Activated CD4-positive, alpha-beta T cell treated with anti-CD3 and anti-CD28 coated beads for 36 hours (primary cell): Measurements from ENCODE around the gene KCP. TPM values are rescaled to one million over a fixed set of nuclear protein-coding genes. Genes with fewer than 3 reads are reported as not detected.

Experiments
- ATAC-seq: fragments of 200-7000 bp; cut with Tn5 transposase; one replicate; pipeline ENCODE4 v1.10.0; 2021; ENCODE audit warnings: mild to moderate bottlenecking, moderate library complexity
- CTCF ChIA-PET: fragments of 350-600 bp; sonication (Branson Sonifier 250); formaldehyde crosslinking; loops from one replicate; lab custom pipeline; 2021; ENCODE audit warnings: antibody characterized with exemption; lab: Charles Lee
- POLR2A ChIA-PET: fragments of 350-600 bp; sonication (Branson Sonifier 250); formaldehyde crosslinking; loops from one replicate; lab custom pipeline; 2021; ENCODE audit warnings: antibody characterized with exemption, inconsistent platforms; lab: Charles Lee
- DNase-seq: peaks from one replicate; pipeline ENCODE4 v3.0.0-alpha.2; 2020
- H3K27ac Mint-ChIP-seq: one replicate; pipeline ENCODE4 v1.8.0; 2021; ENCODE audit warnings: mixed read lengths
- H3K27me3 Mint-ChIP-seq: one replicate; pipeline ENCODE4 v1.8.0; 2021; ENCODE audit warnings: mixed read lengths
- H3K36me3 Mint-ChIP-seq: one replicate; pipeline ENCODE4 v1.8.0; 2021; ENCODE audit warnings: low read depth, mixed read lengths
- H3K4me1 Mint-ChIP-seq: one replicate; pipeline ENCODE4 v1.8.0; 2021; ENCODE audit warnings: mixed read lengths
- H3K4me3 Mint-ChIP-seq: one replicate; pipeline ENCODE4 v1.8.0; 2021; ENCODE audit warnings: mild to moderate bottlenecking, moderate library complexity, mixed read lengths
- H3K9me3 Mint-ChIP-seq: one replicate; pipeline ENCODE4 v1.8.0; 2021; ENCODE audit warnings: low read depth, mixed read lengths
- intact Hi-C, 2 experiments: fragments of 100-400 bp; cut with DNase I in 1 of 2; cut with micrococcal nuclease in 1 of 2; formaldehyde crosslinking; loops; one replicate each; pipeline versions ENCODE4 v1.14.2 to v1.15.1; 2022 to 2024; cut with DNase I, micrococcal nuclease
- total RNA-seq, 2 experiments: library from RNA; stranded (reverse); gene quantifications; one replicate each; pipeline ENCODE4 v1.2.3, GENCODE V29; 2021

The KCP gene
- total RNA-seq, 2 experiments from 2014 or later, result not detected

DNA sequence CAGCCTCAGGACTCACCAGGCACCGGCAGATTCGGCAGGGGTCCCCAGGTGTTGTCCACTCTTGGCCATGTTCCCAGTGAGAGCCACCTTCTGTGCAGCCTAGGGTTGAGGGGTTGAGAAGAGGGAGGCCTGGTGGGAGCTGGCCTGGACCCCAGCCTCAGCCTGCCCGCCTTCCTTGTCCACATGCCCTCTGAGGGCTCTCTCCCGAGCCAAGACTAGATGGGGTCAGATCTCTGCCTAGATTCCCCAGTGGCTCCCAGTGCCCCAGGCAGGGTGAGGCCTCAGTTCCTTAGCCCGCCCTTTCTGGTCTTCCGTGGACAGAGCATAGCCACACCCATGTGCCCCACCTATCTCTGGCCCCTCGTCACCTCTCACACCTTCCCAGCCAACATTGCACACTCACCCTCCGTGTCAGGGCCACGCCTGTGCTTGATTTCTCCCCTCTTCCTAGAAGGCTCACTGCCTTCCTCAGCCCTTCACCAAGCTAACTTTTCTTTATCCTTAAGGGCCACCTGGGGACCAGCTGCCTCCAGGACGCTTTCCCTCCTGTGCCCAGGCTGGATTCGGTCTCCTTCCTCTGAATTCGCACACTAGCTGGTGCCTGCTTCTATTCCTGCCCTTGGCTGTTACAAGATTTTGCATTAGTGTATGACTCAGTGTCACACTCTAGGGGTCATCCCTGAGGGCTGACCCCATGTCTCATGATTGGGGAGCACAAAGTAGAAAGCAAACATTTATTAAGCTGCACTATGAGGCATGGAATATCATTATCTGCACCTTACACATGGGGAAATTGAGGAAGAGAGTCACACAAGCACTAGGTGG, 7.5 kb downstream of the KCP start:
- ChIA-PET CTCF (interaction anchor here (0.5 to 1.2 kb wide), 5 partner anchors 40 to 1085 kb away, joined by 3 to 5 read pairs (median 3); partner anchors contain the start of gene ATP6V1F), POLR2A (no interaction called here)
- Mint-ChIP-seq H3K4me3 (no peak overlapping the region), H3K27me3 (peaks cover 13% of the 10 kb centered on the region), H3K9me3 (peaks cover 7% of the 10 kb centered on the region), H3K27ac (no peak overlapping the region), H3K36me3 (no peaks in the 10 kb centered on the region), H3K4me1 (peaks cover 3% of the 10 kb centered on the region)
- no peak for DNase-seq
- ATAC-seq, result no peak
- intact Hi-C loops, result loop anchor here in 1 of 2 experiments (10.0 kb wide), 1 partner anchor 392 kb away; no protein-coding TSS in a partner anchor

DNA sequence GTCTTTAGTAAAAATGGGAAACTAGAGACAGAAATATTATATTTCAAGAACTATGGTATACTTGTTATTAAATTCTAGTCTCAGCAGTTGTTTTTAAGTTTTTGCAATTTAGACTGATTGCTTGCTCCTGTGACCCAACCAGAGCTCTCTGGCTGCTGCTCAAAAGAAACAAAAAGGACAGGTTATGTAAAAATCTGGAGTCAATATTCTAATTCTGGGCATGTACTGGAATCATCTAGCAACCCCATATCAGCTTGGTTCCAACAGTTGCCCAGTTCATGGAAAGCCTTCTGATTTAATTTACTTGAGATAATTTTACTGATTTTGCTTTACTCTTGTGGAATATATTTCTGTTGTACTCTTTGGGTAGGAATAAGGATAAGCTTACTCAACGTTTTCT, 10.3 kb downstream of the KCP start:
- ChIA-PET POLR2A (no interaction called here), CTCF (interaction anchor here (0.6 to 2.0 kb wide), 7 partner anchors 17 to 325 kb away, joined by 3 to 15 read pairs (median 3); no protein-coding TSS in a partner anchor)
- H3K27ac Mint-ChIP-seq, result no peak overlapping the region
- H3K4me3 Mint-ChIP-seq, result no peak overlapping the region
- H3K27me3 Mint-ChIP-seq, result peaks cover under 1% of the 10 kb centered on the region
- H3K36me3 Mint-ChIP-seq, result no peaks in the 10 kb centered on the region
- H3K4me1 Mint-ChIP-seq, result peaks cover 3% of the 10 kb centered on the region
- ATAC-seq, result no peak
- H3K9me3 Mint-ChIP-seq, result peaks cover 7% of the 10 kb centered on the region
- no peak for DNase-seq
- intact Hi-C loops, result loop anchor here in 1 of 2 experiments (10.0 kb wide), 1 partner anchor 395 kb away; no protein-coding TSS in a partner anchor

DNA sequence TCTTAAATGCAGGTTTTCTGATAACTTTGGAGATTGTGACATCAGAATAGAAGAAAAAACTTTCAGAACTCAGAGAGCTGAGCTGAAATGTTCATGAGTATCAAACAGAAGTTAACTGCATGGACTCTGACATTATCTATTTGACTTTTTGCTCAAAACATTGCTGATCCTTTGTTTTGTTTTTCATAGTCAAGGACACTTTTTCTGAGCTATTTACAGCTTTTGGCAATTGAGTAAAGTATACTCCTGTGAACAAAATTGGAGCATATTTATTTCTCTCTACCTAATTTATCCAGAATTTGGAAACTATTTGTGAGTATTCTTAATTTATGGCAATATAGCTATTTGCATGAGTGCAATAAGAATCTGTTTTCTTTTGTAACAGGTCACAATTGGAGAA, 11.1 kb downstream of the KCP start:
- ATAC-seq, result no peak
- intact Hi-C loops, result no loop called here
- CTCF ChIA-PET, result interaction anchor here (0.6 to 2.0 kb wide), 5 partner anchors 16 to 324 kb away, joined by 3 to 15 read pairs (median 3); no protein-coding TSS in a partner anchor

DNA sequence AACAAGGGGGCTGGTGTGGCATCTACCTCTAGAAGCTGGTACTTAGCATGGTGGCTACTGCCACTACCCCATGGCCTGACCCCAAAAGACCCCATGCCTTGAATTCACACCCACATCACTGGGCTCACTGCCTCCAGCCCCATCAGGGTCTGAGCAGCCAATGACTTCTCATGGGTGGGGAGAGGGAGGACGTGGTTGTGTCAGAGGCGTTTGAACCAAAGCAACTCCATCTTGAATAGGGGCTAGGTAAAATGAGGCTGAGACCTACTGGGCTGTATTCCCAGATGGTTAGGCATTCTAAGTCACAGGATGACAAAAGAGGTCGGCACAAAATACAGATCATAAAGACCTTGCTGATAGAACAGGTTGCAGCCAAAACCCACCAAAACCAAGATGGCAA, 15.2 kb downstream of the KCP start:
- H3K4me1 Mint-ChIP-seq, result no peaks in the 10 kb centered on the region
- CTCF ChIA-PET, result interaction anchor here (0.6 kb wide), 1 partner anchor 32 kb away, joined by 3 read pairs; no protein-coding TSS in a partner anchor

More for the DNA sequence above, 11.1 kb downstream of the KCP start:
- peaks cover 1% of the 10 kb centered on the region for H3K4me1 Mint-ChIP-seq
- POLR2A ChIA-PET, result no interaction called here
- H3K4me3 Mint-ChIP-seq, result no peak overlapping the region
- peaks cover 7% of the 10 kb centered on the region for H3K9me3 Mint-ChIP-seq
- no peaks in the 10 kb centered on the region for H3K36me3 Mint-ChIP-seq
- no peak for DNase-seq
- H3K27me3 Mint-ChIP-seq, result no peaks in the 10 kb centered on the region
- no peak overlapping the region for H3K27ac Mint-ChIP-seq

DNA sequence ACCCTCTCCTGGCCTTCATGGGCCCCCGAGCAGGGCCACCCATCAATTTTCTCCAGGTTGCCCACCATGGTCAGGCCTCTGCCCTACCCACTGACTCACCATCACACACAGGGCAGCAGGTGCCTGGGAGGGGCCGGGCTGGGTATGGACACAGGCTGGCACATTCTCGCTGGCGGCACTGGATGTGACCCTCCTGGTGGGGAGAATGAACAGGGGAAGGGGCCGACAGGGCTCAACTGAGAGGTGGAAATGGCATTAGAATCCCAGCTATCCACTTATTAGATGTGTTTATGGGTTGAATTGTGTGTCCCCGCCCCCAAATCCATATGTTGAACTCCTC, 16.4 kb downstream of the KCP start:
- CTCF ChIA-PET, result interaction anchor here (0.9 kb wide), 1 partner anchor 8 kb away, joined by 3 read pairs; no protein-coding TSS in a partner anchor
- Mint-ChIP-seq H3K4me1 (no peaks in the 10 kb centered on the region), H3K36me3 (no peaks in the 10 kb centered on the region), H3K27me3 (peaks cover 11% of the 10 kb centered on the region), H3K27ac (no peak overlapping the region), H3K9me3 (peaks cover 4% of the 10 kb centered on the region), H3K4me3 (no peak overlapping the region)
- ATAC-seq, result no peak
- intact Hi-C loops, result no loop called here
- POLR2A ChIA-PET, result no interaction called here
- DNase-seq, result no peak

More for the DNA sequence above, 15.2 kb downstream of the KCP start:
- POLR2A ChIA-PET, result no interaction called here
- no peak for ATAC-seq
- intact Hi-C loops, result no loop called here
- H3K27ac Mint-ChIP-seq, result no peak overlapping the region
- no peaks in the 10 kb centered on the region for H3K36me3 Mint-ChIP-seq
- H3K27me3 Mint-ChIP-seq, result peaks cover 3% of the 10 kb centered on the region
- H3K4me3 Mint-ChIP-seq, result no peak overlapping the region
- no peak for DNase-seq
- peaks cover 7% of the 10 kb centered on the region for H3K9me3 Mint-ChIP-seq

DNA sequence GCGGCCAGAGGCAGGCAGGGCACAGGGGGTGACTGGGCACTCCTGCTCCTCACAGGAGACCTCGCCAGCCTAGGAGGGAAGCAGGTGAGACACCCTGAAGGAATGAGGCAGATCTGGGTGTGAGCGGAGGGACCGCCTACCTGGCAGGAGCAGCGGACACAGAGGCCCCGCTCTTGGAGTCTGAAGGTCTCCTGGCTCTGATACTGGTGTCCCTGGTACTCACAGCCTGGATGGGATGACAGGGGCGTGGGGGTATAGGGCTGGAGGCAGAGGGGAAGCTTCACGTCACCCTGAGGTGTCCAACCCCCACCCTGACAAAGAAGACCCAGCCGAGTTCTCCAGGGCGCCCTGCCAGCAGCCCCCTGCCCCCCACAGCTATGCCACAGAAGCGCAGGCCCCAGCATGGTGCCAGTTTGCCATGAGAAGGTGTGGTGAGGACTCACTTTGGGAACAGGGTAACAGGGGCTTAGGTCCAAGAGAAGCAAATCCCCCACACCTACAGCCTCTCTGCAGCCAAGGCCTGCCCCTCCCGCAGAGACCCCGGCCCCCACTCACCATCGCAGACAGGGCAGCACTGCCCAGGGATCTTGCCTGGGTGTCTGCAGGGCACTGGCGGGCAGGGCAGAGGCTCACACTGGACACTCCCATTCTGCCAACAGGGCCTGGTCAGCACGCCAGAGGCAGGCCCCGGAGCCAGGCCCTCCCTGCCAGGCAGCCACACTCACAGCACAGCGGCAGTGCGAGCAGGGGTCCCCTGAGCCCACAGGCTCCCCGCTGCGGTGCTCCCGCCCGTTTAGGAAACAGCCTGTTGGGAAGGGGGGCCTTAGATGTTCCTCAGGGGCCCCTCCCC, 17.0 kb downstream of the KCP start:
- Mint-ChIP-seq H3K9me3 (peaks cover 3% of the 10 kb centered on the region), H3K4me3 (no peak overlapping the region), H3K4me1 (no peaks in the 10 kb centered on the region), H3K36me3 (no peaks in the 10 kb centered on the region), H3K27ac (no peak overlapping the region), H3K27me3 (peaks cover 11% of the 10 kb centered on the region)
- ATAC-seq (no peak), DNase-seq (no peak)
- CTCF ChIA-PET, result interaction anchor here (1.2 kb wide), 1 partner anchor 10 kb away, joined by 8 read pairs; no protein-coding TSS in a partner anchor
- intact Hi-C loops, result no loop called here
- POLR2A ChIA-PET, result no interaction called here

DNA sequence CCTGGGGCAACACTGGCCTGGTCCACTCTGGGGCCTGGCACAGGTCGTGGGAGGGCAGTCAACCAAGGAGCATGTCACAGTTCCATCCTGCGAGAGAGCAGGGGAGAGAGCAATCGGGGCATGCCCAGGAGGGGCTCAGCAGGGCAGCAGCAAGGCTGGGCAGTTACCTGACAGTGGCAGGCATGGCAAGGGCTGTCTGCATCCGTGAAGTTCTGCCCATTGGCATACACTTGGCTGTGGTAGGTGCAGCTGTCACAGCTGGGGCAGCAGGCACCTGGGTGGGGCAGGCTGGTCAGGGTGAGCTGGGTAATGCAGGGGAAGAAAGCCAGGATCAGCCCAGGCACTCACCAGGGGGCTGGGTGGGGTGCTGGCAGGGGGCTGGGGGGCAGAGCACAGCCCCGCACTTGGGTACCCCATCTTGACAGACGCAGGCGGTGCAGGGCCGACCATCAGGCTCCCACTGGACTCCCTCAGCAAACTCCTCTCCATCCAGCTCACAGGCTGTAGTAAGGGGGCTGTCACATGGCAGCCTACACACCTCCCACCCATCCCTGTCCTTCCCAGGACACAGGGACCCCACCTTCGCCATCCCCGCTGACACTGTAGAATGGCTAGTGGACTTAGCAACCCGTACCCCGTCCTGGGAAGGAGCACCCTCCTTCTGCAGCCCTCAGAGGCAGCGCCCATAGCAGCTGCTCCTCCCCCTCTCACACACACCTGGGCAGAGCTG, 17.8 kb downstream of the KCP start:
- no peaks in the 10 kb centered on the region for H3K36me3 Mint-ChIP-seq
- no peak overlapping the region for H3K4me3 Mint-ChIP-seq
- no peak for DNase-seq
- no peaks in the 10 kb centered on the region for H3K4me1 Mint-ChIP-seq
- H3K27ac Mint-ChIP-seq, result no peak overlapping the region
- ATAC-seq, result no peak
- peaks cover 11% of the 10 kb centered on the region for H3K27me3 Mint-ChIP-seq
- CTCF ChIA-PET, result interaction anchor here (1.2 kb wide), 1 partner anchor 9 kb away, joined by 8 read pairs; no protein-coding TSS in a partner anchor
- H3K9me3 Mint-ChIP-seq, result no peaks in the 10 kb centered on the region
- POLR2A ChIA-PET, result no interaction called here
- intact Hi-C loops, result no loop called here

DNA sequence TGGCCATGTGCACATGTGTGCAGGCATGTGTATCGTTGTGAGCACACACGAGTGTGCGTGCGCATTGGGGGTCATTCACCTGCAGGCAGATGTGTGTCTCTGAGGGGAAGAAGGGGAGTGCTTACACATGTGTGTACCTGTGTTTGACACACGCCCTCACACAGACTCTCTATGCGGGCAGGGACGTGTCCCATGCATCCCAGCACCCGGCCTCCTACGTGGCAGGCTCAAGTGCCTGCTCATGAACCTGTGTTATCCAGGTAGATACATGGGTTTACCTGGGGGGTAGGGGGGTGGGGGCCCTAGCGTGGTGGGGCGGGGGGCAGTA, 18.6 kb downstream of the KCP start:
- intact Hi-C loops, result no loop called here
- CTCF ChIA-PET, result no interaction called here
- H3K4me3 Mint-ChIP-seq, result no peak overlapping the region

DNA sequence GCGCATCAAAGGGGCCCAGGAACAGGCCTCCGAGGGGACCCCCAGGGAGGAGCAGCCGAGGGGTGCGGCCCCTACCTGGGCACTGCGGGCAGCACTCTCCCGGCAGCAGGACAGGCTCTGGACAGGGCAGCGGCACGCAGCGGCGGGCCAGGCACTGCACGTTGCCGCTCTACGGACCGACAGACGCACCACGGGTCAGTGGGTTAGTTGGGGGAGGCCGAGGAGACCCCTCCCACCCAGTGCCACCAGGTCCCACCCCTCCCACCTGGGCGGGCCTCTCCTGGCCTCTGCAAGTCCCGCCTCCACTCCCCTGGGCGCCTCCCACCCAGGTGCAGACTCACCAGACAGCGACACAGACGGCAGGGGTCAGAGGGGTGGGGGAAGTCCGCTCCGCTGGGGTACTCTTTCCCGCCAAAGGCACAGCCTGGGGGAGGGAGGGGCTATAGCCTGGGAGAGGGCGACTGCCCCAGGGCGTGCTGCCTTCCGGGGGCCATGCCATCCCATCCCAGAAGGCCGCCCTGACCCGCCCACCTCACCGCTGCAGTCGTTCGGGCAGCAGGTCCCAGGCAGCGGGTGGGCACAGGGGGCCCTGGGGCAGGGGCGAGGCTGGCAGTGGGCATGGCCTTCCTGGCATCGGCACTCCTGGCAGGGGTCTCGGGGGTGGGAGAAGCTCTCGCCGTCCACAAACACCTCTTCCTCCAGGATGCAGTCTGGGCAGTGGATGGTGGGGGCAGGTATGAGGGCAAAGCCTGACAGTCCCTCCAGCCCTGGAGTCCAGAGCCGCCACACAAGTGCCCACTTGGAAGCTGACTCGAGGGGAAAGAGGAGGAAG, 19.2 kb downstream of the KCP start:
- Mint-ChIP-seq H3K36me3 (no peaks in the 10 kb centered on the region), H3K4me3 (no peak overlapping the region), H3K27ac (no peak overlapping the region), H3K4me1 (no peaks in the 10 kb centered on the region), H3K9me3 (no peaks in the 10 kb centered on the region), H3K27me3 (peaks cover 11% of the 10 kb centered on the region)
- DNase-seq (peak; percentile 35), ATAC-seq (no peak)
- CTCF ChIA-PET, result no interaction called here
- POLR2A ChIA-PET, result no interaction called here
- intact Hi-C loops, result no loop called here

More for the DNA sequence above, 18.6 kb downstream of the KCP start:
- Mint-ChIP-seq H3K27ac (no peak overlapping the region), H3K9me3 (no peaks in the 10 kb centered on the region), H3K27me3 (peaks cover 11% of the 10 kb centered on the region), H3K36me3 (no peaks in the 10 kb centered on the region), H3K4me1 (no peaks in the 10 kb centered on the region)
- POLR2A ChIA-PET, result no interaction called here
- no peak for DNase-seq
- ATAC-seq, result no peak

DNA sequence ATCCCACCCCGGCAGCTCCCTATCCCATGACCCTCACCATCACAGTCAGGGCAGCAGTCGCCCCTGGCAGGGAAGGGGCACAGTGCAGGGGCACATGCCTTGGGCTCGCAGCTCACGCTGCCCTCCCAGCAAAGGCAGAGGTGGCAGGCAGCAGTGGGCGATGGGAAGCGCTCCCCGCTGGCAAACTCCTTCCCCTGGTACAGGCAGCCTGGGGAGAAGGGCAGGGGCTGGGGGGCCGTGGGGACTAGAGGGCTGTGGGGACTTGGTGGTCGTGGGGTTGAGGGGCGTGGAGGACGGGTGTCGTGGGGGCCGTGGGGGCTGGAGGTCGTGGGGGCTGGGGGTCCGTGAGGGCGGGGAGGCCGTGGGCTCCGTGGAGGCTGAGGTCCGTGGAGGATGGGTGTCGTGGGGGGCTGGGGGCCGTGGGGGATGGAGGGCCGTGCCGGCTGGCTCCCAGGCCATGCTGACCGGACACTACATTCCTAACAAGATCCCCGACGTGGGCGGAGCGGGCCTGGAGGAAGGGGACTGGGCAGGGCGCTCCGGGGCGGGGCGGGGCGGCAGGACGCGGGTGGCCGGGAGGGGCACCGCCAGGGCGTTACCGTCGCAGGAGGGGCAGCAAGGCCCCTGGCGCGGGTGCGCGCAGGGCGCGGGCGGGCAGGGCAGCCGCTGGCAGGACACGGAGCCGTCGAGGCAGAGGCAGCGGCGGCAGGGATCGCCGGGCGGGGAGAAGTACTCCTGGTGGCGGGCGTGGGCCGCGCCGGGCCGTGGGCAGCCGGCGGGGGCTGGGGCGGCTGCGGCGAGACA, 20.0 kb downstream of the KCP start:
- Mint-ChIP-seq H3K27me3 (peaks cover 13% of the 10 kb centered on the region), H3K36me3 (no peaks in the 10 kb centered on the region), H3K4me1 (no peaks in the 10 kb centered on the region), H3K4me3 (no peak overlapping the region), H3K9me3 (no peaks in the 10 kb centered on the region), H3K27ac (no peak overlapping the region)
- no peak for DNase-seq
- ChIA-PET POLR2A (no interaction called here), CTCF (no interaction called here)
- ATAC-seq, result no peak
- intact Hi-C loops, result no loop called here
